Activated CD8-positive, alpha-beta T cell treated with anti-CD3 and anti-CD28 coated beads for 36 hours (primary cell): ENCODE measurements around the gene CORO2A. TPM values are rescaled to one million over a fixed set of nuclear protein-coding genes. Genes with fewer than 3 reads are reported as not detected.

Experiments used
- ATAC-seq: fragments of 200-7000 bp; cut with Tn5 transposase; one replicate; pipeline ENCODE4 v1.10.0; 2021; ENCODE audit warnings: mild to moderate bottlenecking, moderate library complexity
- CTCF ChIA-PET: fragments of 350-600 bp; sonication (Branson Sonifier 250); formaldehyde crosslinking; loops from one replicate; lab custom pipeline; 2021; ENCODE audit warnings: antibody characterized with exemption; lab: Charles Lee
- POLR2A ChIA-PET: fragments of 350-600 bp; sonication (Branson Sonifier 250); formaldehyde crosslinking; loops from one replicate; lab custom pipeline; 2021; ENCODE audit warnings: antibody characterized with exemption; lab: Charles Lee
- DNase-seq: peaks from one replicate; pipeline ENCODE4 v3.0.0-alpha.2; 2020
- H3K27ac Mint-ChIP-seq: one replicate; pipeline ENCODE4 v1.8.0; 2021; ENCODE audit warnings: mild to moderate bottlenecking, mixed read lengths
- H3K27me3 Mint-ChIP-seq: one replicate; pipeline ENCODE4 v1.8.0; 2021; ENCODE audit warnings: mixed read lengths
- H3K36me3 Mint-ChIP-seq: one replicate; pipeline ENCODE4 v1.8.0; 2021; ENCODE audit warnings: low read depth, mixed read lengths
- H3K4me1 Mint-ChIP-seq: one replicate; pipeline ENCODE4 v1.8.0; 2021; ENCODE audit warnings: low read depth, mixed read lengths
- H3K4me3 Mint-ChIP-seq: one replicate; pipeline ENCODE4 v1.8.0; 2021; ENCODE audit warnings: mild to moderate bottlenecking, moderate library complexity, mixed read lengths
- H3K9me3 Mint-ChIP-seq: one replicate; pipeline ENCODE4 v1.8.0; 2021; ENCODE audit warnings: mixed read lengths
- intact Hi-C: fragments of 100-400 bp; cut with micrococcal nuclease; formaldehyde crosslinking; loops from one replicate; pipeline ENCODE4 v1.10.0; 2022
- total RNA-seq, 2 experiments: library from RNA; stranded (reverse); gene quantifications; one replicate each; pipeline ENCODE4 v1.2.3, GENCODE V29; 2021
- TF ChIP-seq, protein P1 (sequence below): fragments of 200-600 bp; IDR thresholded peaks from one replicate; pipeline ENCODE4 v1.8.0; 2022; ENCODE audit warnings: antibody characterized with exemption, mild to moderate bottlenecking

The CORO2A gene
- total RNA-seq, 2 experiments from 2014 or later, result 12.2 to 13.4 TPM

DNA sequence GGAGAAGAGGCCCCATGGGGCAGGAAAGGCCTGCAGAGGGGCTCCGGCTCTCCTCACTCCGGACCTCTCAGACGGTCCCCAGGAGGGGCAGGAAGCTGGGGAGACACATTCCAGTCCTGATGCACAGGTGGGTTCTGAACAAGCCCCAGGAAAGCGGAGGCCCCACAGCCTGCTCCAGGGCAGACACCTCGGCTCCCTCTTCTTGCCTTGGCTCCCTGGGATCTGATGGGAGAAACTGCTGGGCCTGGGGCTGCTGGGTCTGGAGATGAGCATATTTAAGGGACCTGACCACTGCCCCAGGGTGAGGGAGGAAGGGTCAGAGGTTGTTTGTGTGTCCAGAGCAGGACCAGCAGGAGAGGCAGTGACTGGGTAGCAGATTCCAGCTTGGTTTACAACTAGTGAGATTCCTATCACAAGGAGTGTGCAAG lies 1.2 kb downstream of the CORO2A start:
- Mint-ChIP-seq H3K9me3 (no peaks in the 10 kb centered on the region), H3K27me3 (no peaks in the 10 kb centered on the region), H3K27ac (no peak overlapping the region), H3K4me3 (peak overlapping the region; percentile 75), H3K36me3 (no peaks in the 10 kb centered on the region), H3K4me1 (peaks cover 35% of the 10 kb centered on the region)
- ChIA-PET CTCF (interaction anchor here (1.2 to 4.1 kb wide), 7 partner anchors 9 to 117 kb away, joined by 4 to 31 read pairs (median 9); partner anchors contain the start of genes TBC1D2 and TRIM14), POLR2A (interaction anchor here (1.2 to 3.9 kb wide), 4 partner anchors 29 to 82 kb away, joined by 3 to 25 read pairs (median 8); partner anchors contain the start of genes TBC1D2 and TRIM14)
- TF ChIP-seq, protein P1, sequence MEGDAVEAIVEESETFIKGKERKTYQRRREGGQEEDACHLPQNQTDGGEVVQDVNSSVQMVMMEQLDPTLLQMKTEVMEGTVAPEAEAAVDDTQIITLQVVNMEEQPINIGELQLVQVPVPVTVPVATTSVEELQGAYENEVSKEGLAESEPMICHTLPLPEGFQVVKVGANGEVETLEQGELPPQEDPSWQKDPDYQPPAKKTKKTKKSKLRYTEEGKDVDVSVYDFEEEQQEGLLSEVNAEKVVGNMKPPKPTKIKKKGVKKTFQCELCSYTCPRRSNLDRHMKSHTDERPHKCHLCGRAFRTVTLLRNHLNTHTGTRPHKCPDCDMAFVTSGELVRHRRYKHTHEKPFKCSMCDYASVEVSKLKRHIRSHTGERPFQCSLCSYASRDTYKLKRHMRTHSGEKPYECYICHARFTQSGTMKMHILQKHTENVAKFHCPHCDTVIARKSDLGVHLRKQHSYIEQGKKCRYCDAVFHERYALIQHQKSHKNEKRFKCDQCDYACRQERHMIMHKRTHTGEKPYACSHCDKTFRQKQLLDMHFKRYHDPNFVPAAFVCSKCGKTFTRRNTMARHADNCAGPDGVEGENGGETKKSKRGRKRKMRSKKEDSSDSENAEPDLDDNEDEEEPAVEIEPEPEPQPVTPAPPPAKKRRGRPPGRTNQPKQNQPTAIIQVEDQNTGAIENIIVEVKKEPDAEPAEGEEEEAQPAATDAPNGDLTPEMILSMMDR, result no peak
- intact Hi-C loops, result loop anchor here (5.0 to 10.0 kb wide), 2 partner anchors 74 to 116 kb away; partner anchors contain the start of gene TRIM14
- DNase-seq (no peak), ATAC-seq (no peak)

DNA sequence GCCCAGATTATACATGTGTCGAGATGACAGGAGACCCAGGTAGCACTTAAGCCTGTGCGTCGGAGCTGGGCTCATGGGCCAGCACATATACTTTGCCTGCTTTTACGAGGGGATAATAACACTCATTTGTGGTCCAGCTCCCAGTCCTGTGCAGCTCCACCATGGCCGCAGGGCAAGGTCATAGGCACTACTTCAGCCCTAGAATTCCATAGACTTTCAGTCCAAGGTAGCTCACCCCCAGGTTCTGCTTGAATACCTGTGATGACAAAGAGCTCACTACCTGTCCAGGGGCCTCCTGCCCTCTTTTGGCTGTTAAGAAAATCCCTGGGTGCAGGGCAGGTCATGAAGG lies 1.7 kb downstream of the CORO2A start:
- Mint-ChIP-seq H3K4me1 (peaks cover 35% of the 10 kb centered on the region), H3K9me3 (no peaks in the 10 kb centered on the region), H3K27ac (no peak overlapping the region), H3K36me3 (no peaks in the 10 kb centered on the region), H3K27me3 (no peaks in the 10 kb centered on the region), H3K4me3 (peak overlapping the region; percentile 75)
- POLR2A ChIA-PET, result interaction anchor here (0.7 to 3.9 kb wide), 4 partner anchors 12 to 71 kb away, joined by 3 to 25 read pairs (median 9); partner anchors contain the start of genes TBC1D2 and TRIM14
- intact Hi-C loops, result loop anchor here (5.0 to 10.0 kb wide), 2 partner anchors 73 to 116 kb away; partner anchors contain the start of gene TRIM14
- DNase-seq (no peak), ATAC-seq (no peak)
- CTCF ChIA-PET, result interaction anchor here (0.7 to 4.1 kb wide), 4 partner anchors 9 to 601 kb away, joined by 3 to 31 read pairs (median 12); partner anchors contain the start of gene TRIM14
- TF ChIP-seq, protein P1, result no peak

DNA sequence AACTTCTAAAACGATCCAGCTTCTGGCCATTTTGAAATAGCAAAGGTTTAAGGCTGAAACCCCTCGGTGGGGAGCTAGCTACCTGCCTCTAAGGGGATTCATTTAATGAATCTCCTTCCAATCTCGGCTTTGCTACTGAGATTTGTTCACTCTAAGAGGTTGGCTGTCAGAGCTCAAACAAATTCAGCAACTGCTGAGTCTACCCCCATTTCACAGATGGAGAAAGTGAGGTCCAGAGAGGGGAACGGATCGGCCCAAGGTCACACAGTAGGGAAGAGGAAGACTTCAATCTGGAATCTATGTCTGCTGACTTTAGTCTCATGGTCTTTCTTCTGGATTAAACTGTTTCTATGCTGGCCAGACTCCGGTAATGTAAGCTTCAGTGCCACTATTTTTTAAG lies 3.0 kb downstream of the CORO2A start:
- no peaks in the 10 kb centered on the region for H3K27me3 Mint-ChIP-seq
- no peak overlapping the region for H3K27ac Mint-ChIP-seq
- DNase-seq (no peak), ATAC-seq (no peak)
- POLR2A ChIA-PET, result interaction anchor here (0.6 to 1.7 kb wide), 3 partner anchors 11 to 79 kb away, joined by 3 to 5 read pairs (median 3); no protein-coding TSS in a partner anchor
- TF ChIP-seq, protein P1, result no peak
- H3K9me3 Mint-ChIP-seq, result no peaks in the 10 kb centered on the region
- CTCF ChIA-PET, result interaction anchor here (0.6 to 1.9 kb wide), 4 partner anchors 11 to 71 kb away, joined by 3 to 6 read pairs (median 4); partner anchors contain the start of gene TRIM14
- H3K4me3 Mint-ChIP-seq, result no peak overlapping the region
- no peaks in the 10 kb centered on the region for H3K36me3 Mint-ChIP-seq
- H3K4me1 Mint-ChIP-seq, result peaks cover 35% of the 10 kb centered on the region
- intact Hi-C loops, result no loop called here

DNA sequence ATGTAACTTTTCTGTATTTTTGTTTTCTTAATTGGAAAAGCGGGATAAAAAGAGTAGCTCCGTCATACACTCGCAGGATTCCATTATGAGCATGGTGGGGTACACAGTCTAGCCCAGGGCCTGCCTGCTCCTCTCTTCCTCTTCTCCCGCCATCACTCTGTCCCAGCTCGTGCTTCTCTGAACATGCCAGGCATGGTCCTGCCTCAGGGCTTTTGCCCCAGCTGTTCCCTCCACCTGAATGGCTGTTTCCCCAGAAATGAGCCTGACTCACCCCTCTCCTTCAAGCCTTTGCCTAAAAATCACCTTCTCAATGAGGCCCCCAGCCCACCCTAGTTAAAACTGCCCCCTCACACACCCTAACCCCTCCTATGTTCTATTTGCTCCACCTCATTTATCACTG lies 4.5 kb downstream of the CORO2A start:
- H3K27me3 Mint-ChIP-seq, result no peaks in the 10 kb centered on the region
- peaks cover 35% of the 10 kb centered on the region for H3K4me1 Mint-ChIP-seq
- ChIA-PET POLR2A (interaction anchor here (1.3 to 1.4 kb wide), 2 partner anchors 55 to 68 kb away, joined by 3 to 5 read pairs; no protein-coding TSS in a partner anchor), CTCF (interaction anchor here (1.1 to 1.9 kb wide), 5 partner anchors 9 to 69 kb away, joined by 3 to 6 read pairs (median 4); partner anchors contain the start of gene TRIM14)
- ATAC-seq (no peak), DNase-seq (no peak)
- no peak overlapping the region for H3K4me3 Mint-ChIP-seq
- no peaks in the 10 kb centered on the region for H3K36me3 Mint-ChIP-seq
- TF ChIP-seq, protein P1, result no peak
- intact Hi-C loops, result no loop called here
- H3K27ac Mint-ChIP-seq, result no peak overlapping the region
- H3K9me3 Mint-ChIP-seq, result no peaks in the 10 kb centered on the region

DNA sequence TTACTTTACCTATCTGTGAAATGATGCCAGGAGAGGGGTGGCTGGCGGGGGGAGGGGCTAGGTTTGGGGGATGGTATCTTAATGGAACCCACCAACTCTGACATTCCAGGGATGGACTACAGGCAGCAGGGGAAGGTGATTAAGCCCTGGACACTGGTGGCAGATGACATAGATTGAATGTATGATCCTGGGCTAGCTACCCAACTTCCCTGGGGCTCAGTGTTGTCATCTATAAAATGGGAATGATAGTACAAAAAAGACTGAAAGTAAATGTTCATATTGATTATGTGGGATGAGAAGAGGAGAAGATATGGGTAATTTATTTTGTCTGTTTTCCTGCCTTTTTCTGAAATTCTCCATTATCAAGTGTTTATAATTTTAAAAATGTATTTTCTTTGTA lies 6.2 kb downstream of the CORO2A start:
- DNase-seq, result no peak
- ChIA-PET POLR2A (no interaction called here), CTCF (no interaction called here)
- H3K36me3 Mint-ChIP-seq, result no peaks in the 10 kb centered on the region
- peaks cover 41% of the 10 kb centered on the region for H3K4me1 Mint-ChIP-seq
- no peak overlapping the region for H3K4me3 Mint-ChIP-seq
- H3K27ac Mint-ChIP-seq, result no peak overlapping the region
- no peaks in the 10 kb centered on the region for H3K9me3 Mint-ChIP-seq
- intact Hi-C loops, result no loop called here
- TF ChIP-seq, protein P1, result no peak
- no peak for ATAC-seq
- no peaks in the 10 kb centered on the region for H3K27me3 Mint-ChIP-seq
